Measurements from ENCODE around the gene CSF1. TPM values are rescaled to one million over a fixed set of nuclear protein-coding genes. Genes with fewer than 3 reads are reported as not detected.

Gene CSF1
- polyA plus RNA-seq, 1 donor (not counting 4 experiments of a cell fraction or from before 2014, with no cell fraction given): 1.8 TPM

GRCh38 chr1:109879881-109880525 is 30.6 kb upstream of the CSF1 start:
- Histone ChIP-seq H3K4me3 (ENCODE audit: control insufficient read depth in 2 of 3, extremely low read depth in 1 of 3, insufficient read depth in 2 of 3, low read depth in 1 of 3, low read length in 3 of 3) (no peak overlapping the region), H3K9me3 (ENCODE audit: control insufficient read depth, low read depth, low read length) (no peaks in the 10 kb centered on the region), H3K4me1 (ENCODE audit: control insufficient read depth, extremely low read depth, insufficient read depth, low read length) (no peaks in the 10 kb centered on the region), H3K36me3 (ENCODE audit: control insufficient read depth in 2 of 2, extremely low read depth in 1 of 2, insufficient read depth in 2 of 2, low read length in 2 of 2) (no peaks in the 10 kb centered on the region), H3K79me2 (ENCODE audit: control insufficient read depth, insufficient read depth, low read length) (no peaks in the 10 kb centered on the region), H3K4me2 (ENCODE audit: control insufficient read depth, extremely low read depth, insufficient read depth, low read depth, low read length) (no peak overlapping the region), H3K27me3 (ENCODE audit: control insufficient read depth, extremely low read depth, insufficient read depth, low read length) (no peaks in the 10 kb centered on the region), H3K9ac (ENCODE audit: control insufficient read depth, extremely low read depth, insufficient read depth, low read length) (no peak overlapping the region), H3K9me1 (ENCODE audit: control insufficient read depth, extremely low read depth, insufficient read depth, low read length) (no peaks in the 10 kb centered on the region), H3K27ac (ENCODE audit: control insufficient read depth, insufficient read depth, low read length) (no peak overlapping the region), H4K20me1 (ENCODE audit: control insufficient read depth, extremely low read depth, insufficient read depth, low read length) (no peaks in the 10 kb centered on the region), H2AFZ (ENCODE audit: control insufficient read depth, low read length) (no peak overlapping the region)
- DNase-seq (ENCODE audit: low read depth, low spot score) (no peak), FAIRE-seq (no peak)
- dilution Hi-C loops (cut with MboI; ENCODE audit: extremely low pct_ligation_motif_present, low sequenced_read_pairs): no loop called here
- TF ChIP-seq CTCF (optimal IDR thresholded peaks at IDR 0.05 in 1 of 3, IDR thresholded peaks at IDR 0.05 in 1 of 3, conservative IDR thresholded peaks at IDR 0.05 in 1 of 3; ENCODE audit: extremely low read depth in 1 of 3, insufficient read depth in 2 of 3, low read length in 3 of 3): no peak
- TF ChIP-seq EZH2 (IDR thresholded peaks at IDR 0.05; ENCODE audit: low read length): no peak

GRCh38 chr1:109880971-109881894 is 29.4 kb upstream of the CSF1 start:
- FAIRE-seq: no peak
- no peak overlapping the region for H3K4me2 ChIP-seq (ENCODE audit: control insufficient read depth, extremely low read depth, insufficient read depth, low read depth, low read length)

More at GRCh38 chr1:109880971-109881894, 29.4 kb upstream of the CSF1 start:
- Histone ChIP-seq H3K36me3 (ENCODE audit: control insufficient read depth in 2 of 2, extremely low read depth in 1 of 2, insufficient read depth in 2 of 2, low read length in 2 of 2) (no peaks in the 10 kb centered on the region), H2AFZ (ENCODE audit: control insufficient read depth, low read length) (no peak overlapping the region), H3K4me3 (ENCODE audit: control insufficient read depth in 2 of 3, extremely low read depth in 1 of 3, insufficient read depth in 2 of 3, low read depth in 1 of 3, low read length in 3 of 3) (no peak overlapping the region), H3K4me1 (ENCODE audit: control insufficient read depth, extremely low read depth, insufficient read depth, low read length) (no peaks in the 10 kb centered on the region), H3K27me3 (ENCODE audit: control insufficient read depth, extremely low read depth, insufficient read depth, low read length) (no peaks in the 10 kb centered on the region), H3K79me2 (ENCODE audit: control insufficient read depth, insufficient read depth, low read length) (no peaks in the 10 kb centered on the region), H4K20me1 (ENCODE audit: control insufficient read depth, extremely low read depth, insufficient read depth, low read length) (no peaks in the 10 kb centered on the region), H3K9me1 (ENCODE audit: control insufficient read depth, extremely low read depth, insufficient read depth, low read length) (no peaks in the 10 kb centered on the region), H3K9me3 (ENCODE audit: control insufficient read depth, low read depth, low read length) (no peaks in the 10 kb centered on the region), H3K27ac (ENCODE audit: control insufficient read depth, insufficient read depth, low read length) (no peak overlapping the region), H3K9ac (ENCODE audit: control insufficient read depth, extremely low read depth, insufficient read depth, low read length) (no peak overlapping the region)
- dilution Hi-C loops (cut with MboI; ENCODE audit: extremely low pct_ligation_motif_present, low sequenced_read_pairs): no loop called here
- no peak for TF ChIP-seq CTCF (optimal IDR thresholded peaks at IDR 0.05 in 1 of 3, IDR thresholded peaks at IDR 0.05 in 1 of 3, conservative IDR thresholded peaks at IDR 0.05 in 1 of 3; ENCODE audit: extremely low read depth in 1 of 3, insufficient read depth in 2 of 3, low read length in 3 of 3)
- TF ChIP-seq EZH2 (IDR thresholded peaks at IDR 0.05; ENCODE audit: low read length): no peak
- DNase-seq (ENCODE audit: low read depth, low spot score): no peak

Measured in keratinocyte (primary cell).